WTC11 (cell line): ENCODE data around the gene NXN. TPM values are rescaled to one million over a fixed set of nuclear protein-coding genes. Genes with fewer than 3 reads are reported as not detected.

Experiments
- ATAC-seq: fragments of 200-7000 bp; cut with Tn5 transposase; 2 replicates; pipeline ENCODE4 v1.10.0; 2021; ENCODE audit warnings: mild to moderate bottlenecking, moderate library complexity
- CTCF ChIA-PET: fragments of 300-600 bp; sonication (Branson Sonifier 250); formaldehyde crosslinking; loops from one replicate; lab custom pipeline; 2021; ENCODE audit warnings: antibody characterized with exemption; lab: Charles Lee
- POLR2A ChIA-PET: fragments of 350-600 bp; sonication (Branson Sonifier 250); formaldehyde crosslinking; loops from one replicate; lab custom pipeline; 2021; ENCODE audit warnings: antibody characterized with exemption; lab: Charles Lee
- DNase-seq: peaks from one replicate; pipeline ENCODE4 v3.0.0; 2021; ENCODE audit warnings: low spot score
- H3K27ac Mint-ChIP-seq: 2 replicates; pipeline ENCODE4 v1.8.0; 2021; ENCODE audit warnings: mixed read lengths
- H3K27me3 Mint-ChIP-seq: 2 replicates; pipeline ENCODE4 v1.8.0; 2021; ENCODE audit warnings: low read depth, mild to moderate bottlenecking, moderate library complexity, mixed read lengths
- H3K36me3 Mint-ChIP-seq: 2 replicates; pipeline ENCODE4 v1.8.0; 2021; ENCODE audit warnings: mixed read lengths
- H3K4me1 Mint-ChIP-seq: 2 replicates; pipeline ENCODE4 v1.8.0; 2022; ENCODE audit warnings: mixed read lengths
- H3K4me3 Mint-ChIP-seq: 2 replicates; pipeline ENCODE4 v1.8.0; 2021; ENCODE audit warnings: mild to moderate bottlenecking, moderate library complexity, mixed read lengths
- H3K9me3 Mint-ChIP-seq: 2 replicates; pipeline ENCODE4 v1.8.0; 2021; ENCODE audit warnings: mixed read lengths
- ESRRA ChIP-seq: sonication (generic); formaldehyde crosslinking; IDR thresholded peaks from 2 replicates; pipeline ENCODE4 v1.8.1; 2022; ENCODE audit warnings: mild to moderate bottlenecking, missing genetic modification reagents, borderline replicate concordance
- FOXK1 ChIP-seq: sonication (generic); formaldehyde crosslinking; IDR thresholded peaks from 2 replicates; pipeline ENCODE4 v1.8.0; 2022; ENCODE audit warnings: mild to moderate bottlenecking, moderate library complexity, missing genetic modification reagents
- FOXP1 ChIP-seq: sonication (generic); formaldehyde crosslinking; IDR thresholded peaks from 2 replicates; pipeline ENCODE4 v1.8.0; 2022; ENCODE audit warnings: missing genetic modification reagents, mild to moderate bottlenecking, moderate library complexity, borderline replicate concordance
- GRHL2 ChIP-seq: fragments of 250-450 bp; sonication (Bioruptor Pico); IDR thresholded peaks from 2 replicates; pipeline ENCODE4 v1.8.0; 2022; ENCODE audit warnings: mild to moderate bottlenecking, moderate library complexity; ENCODE audit not compliant: insufficient replicate concordance, severe bottlenecking
- NR2C2 ChIP-seq: sonication (generic); formaldehyde crosslinking; IDR thresholded peaks from 2 replicates; pipeline ENCODE4 v1.8.0; 2022; ENCODE audit warnings: mild to moderate bottlenecking, missing genetic modification reagents
- OVOL2 ChIP-seq: fragments of 250-450 bp; sonication (Bioruptor Pico); IDR thresholded peaks from 2 replicates; pipeline ENCODE4 v1.9.0; 2021; ENCODE audit warnings: mild to moderate bottlenecking, borderline replicate concordance
- RELA ChIP-seq: sonication (generic); formaldehyde crosslinking; IDR thresholded peaks from 2 replicates; pipeline ENCODE4 v1.8.1; 2022; ENCODE audit warnings: missing genetic modification reagents, mild to moderate bottlenecking, borderline replicate concordance
- ZNF317 ChIP-seq: sonication (generic); formaldehyde crosslinking; IDR thresholded peaks from 2 replicates; pipeline ENCODE4 v1.8.1; 2023; ENCODE audit warnings: low read depth, mild to moderate bottlenecking, moderate library complexity, missing genetic modification reagents, borderline replicate concordance
- ZNF396 ChIP-seq: fragments of 250-450 bp; sonication (Bioruptor Pico); IDR thresholded peaks from 2 replicates; pipeline ENCODE4 v1.8.0; 2021; ENCODE audit warnings: mild to moderate bottlenecking, moderate library complexity, borderline replicate concordance
- ZNF423 ChIP-seq: fragments of 250-450 bp; sonication (Bioruptor Pico); IDR thresholded peaks from 2 replicates; pipeline ENCODE4 v2.1.2; 2022; ENCODE audit warnings: mild to moderate bottlenecking, moderate library complexity
- total RNA-seq: library from RNA; stranded (reverse); gene quantifications from 3 replicates; pipeline ENCODE4 v1.2.3, GENCODE V29; 2021
- TF ChIP-seq, protein P1 (sequence below): sonication (generic); formaldehyde crosslinking; IDR thresholded peaks from 2 replicates; pipeline ENCODE4 v1.8.1; 2022; ENCODE audit warnings: mild to moderate bottlenecking, moderate library complexity, missing genetic modification reagents
- TF ChIP-seq, protein P2 (sequence below): fragments of 250-450 bp; sonication (Bioruptor Pico); IDR thresholded peaks from 2 replicates; pipeline ENCODE4 v1.9.0; 2021; ENCODE audit warnings: mild to moderate bottlenecking
- TF ChIP-seq, protein P3 (sequence below): sonication (generic); formaldehyde crosslinking; IDR thresholded peaks from 2 replicates; pipeline ENCODE4 v1.8.1; 2023; ENCODE audit warnings: mild to moderate bottlenecking, missing genetic modification reagents, borderline replicate concordance
- TF ChIP-seq, protein P4 (sequence below): fragments of 250-450 bp; sonication (Bioruptor Pico); conservative IDR thresholded peaks from 2 replicates; pipeline ENCODE4 v1.9.0; 2021; ENCODE audit warnings: mild to moderate bottlenecking
- TF ChIP-seq, protein P5 (sequence below): sonication (generic); formaldehyde crosslinking; IDR thresholded peaks from 2 replicates; pipeline ENCODE4 v1.8.1; 2022; ENCODE audit warnings: mild to moderate bottlenecking, missing genetic modification reagents, moderate library complexity, borderline replicate concordance
- TF ChIP-seq, protein P6 (sequence below): sonication (generic); formaldehyde crosslinking; IDR thresholded peaks from 2 replicates; pipeline ENCODE4 v1.8.1; 2022; ENCODE audit warnings: missing genetic modification reagents, borderline replicate concordance

Gene NXN
- total RNA-seq, 1 experiment from 2014 or later: 96.8 TPM

DNA sequence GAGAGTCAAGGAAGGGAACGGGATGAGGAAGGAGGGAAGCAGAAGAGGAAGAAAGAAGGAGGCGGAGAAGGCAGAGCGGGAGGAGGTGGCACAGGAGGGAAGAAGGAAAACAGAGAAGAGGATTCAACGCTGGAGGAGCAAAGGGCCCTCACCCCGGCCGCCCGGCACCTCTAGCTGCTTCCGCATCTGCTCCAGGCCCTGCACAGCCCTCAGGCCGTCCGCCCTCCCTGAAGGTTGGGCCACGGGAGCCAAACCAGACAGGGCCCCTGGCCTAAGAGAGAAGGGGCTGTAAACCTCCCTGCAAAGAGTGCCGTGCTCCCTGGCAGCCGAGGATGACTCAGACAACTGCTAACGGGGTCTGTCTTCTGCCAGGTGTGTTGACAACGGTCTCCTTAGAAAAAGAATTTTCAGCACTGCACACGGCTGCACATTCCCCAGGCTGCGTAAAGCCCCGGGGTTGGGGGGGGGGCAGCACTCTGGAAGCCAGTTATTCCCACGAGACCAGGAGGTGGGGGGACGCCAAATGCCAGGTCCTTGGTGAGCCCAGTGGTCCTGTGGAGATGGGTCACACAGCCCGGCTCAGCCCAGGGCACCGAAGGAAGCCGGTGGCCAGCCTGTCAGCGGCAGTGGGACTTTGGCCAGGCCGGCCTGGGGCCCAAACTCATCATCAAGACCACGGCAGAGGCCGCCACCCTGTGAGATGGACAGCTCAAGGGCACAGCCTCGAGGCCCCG lies 168.4 kb downstream of the NXN start (continued):
- TF ChIP-seq, protein P1, sequence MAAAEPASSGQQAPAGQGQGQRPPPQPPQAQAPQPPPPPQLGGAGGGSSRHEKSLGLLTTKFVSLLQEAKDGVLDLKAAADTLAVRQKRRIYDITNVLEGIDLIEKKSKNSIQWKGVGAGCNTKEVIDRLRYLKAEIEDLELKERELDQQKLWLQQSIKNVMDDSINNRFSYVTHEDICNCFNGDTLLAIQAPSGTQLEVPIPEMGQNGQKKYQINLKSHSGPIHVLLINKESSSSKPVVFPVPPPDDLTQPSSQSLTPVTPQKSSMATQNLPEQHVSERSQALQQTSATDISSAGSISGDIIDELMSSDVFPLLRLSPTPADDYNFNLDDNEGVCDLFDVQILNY (CRISPR knock-in tag): no peak
- TF ChIP-seq, protein P2, sequence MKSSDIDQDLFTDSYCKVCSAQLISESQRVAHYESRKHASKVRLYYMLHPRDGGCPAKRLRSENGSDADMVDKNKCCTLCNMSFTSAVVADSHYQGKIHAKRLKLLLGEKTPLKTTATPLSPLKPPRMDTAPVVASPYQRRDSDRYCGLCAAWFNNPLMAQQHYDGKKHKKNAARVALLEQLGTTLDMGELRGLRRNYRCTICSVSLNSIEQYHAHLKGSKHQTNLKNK: no peak
- TF ChIP-seq, protein P3, sequence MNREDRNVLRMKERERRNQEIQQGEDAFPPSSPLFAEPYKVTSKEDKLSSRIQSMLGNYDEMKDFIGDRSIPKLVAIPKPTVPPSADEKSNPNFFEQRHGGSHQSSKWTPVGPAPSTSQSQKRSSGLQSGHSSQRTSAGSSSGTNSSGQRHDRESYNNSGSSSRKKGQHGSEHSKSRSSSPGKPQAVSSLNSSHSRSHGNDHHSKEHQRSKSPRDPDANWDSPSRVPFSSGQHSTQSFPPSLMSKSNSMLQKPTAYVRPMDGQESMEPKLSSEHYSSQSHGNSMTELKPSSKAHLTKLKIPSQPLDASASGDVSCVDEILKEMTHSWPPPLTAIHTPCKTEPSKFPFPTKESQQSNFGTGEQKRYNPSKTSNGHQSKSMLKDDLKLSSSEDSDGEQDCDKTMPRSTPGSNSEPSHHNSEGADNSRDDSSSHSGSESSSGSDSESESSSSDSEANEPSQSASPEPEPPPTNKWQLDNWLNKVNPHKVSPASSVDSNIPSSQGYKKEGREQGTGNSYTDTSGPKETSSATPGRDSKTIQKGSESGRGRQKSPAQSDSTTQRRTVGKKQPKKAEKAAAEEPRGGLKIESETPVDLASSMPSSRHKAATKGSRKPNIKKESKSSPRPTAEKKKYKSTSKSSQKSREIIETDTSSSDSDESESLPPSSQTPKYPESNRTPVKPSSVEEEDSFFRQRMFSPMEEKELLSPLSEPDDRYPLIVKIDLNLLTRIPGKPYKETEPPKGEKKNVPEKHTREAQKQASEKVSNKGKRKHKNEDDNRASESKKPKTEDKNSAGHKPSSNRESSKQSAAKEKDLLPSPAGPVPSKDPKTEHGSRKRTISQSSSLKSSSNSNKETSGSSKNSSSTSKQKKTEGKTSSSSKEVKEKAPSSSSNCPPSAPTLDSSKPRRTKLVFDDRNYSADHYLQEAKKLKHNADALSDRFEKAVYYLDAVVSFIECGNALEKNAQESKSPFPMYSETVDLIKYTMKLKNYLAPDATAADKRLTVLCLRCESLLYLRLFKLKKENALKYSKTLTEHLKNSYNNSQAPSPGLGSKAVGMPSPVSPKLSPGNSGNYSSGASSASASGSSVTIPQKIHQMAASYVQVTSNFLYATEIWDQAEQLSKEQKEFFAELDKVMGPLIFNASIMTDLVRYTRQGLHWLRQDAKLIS (CRISPR knock-in tag): no peak
- TF ChIP-seq, protein P4, sequence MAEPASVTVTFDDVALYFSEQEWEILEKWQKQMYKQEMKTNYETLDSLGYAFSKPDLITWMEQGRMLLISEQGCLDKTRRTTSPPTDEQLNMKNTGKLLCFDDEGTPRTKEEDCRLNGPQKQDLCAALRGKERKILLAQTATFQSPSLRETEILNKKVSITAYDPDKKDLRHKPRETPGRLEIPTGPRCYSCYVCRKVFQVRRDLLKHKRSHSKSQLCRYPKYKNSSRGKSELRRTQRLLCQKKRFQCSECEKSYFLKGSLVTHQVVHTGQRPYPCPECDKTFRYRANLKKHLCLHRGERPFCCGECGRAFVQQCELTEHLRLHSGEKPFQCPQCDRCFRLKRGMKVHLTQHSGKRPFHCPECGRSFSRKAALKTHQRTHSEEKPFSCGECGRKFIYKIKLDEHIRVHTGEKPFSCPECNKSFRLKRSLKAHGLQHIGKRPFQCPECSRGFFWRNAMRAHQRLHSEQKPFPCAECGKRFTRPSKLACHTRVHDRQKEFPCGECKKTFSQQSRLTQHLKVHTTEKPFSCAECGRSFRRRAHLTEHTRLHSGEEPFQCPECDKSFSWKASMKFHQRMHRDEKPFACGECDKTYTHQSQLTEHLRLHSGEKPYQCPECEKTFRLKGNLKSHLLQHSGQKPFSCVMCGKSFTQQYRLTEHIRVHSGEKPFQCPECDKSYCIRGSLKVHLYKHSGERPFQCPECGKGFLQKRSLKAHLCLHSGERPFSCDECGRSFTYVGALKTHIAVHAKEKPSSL (CRISPR knock-in tag): no peak
- no peak for TF ChIP-seq GRHL2 (CRISPR knock-in tag)
- TF ChIP-seq FOXP1 (CRISPR knock-in tag): no peak

DNA sequence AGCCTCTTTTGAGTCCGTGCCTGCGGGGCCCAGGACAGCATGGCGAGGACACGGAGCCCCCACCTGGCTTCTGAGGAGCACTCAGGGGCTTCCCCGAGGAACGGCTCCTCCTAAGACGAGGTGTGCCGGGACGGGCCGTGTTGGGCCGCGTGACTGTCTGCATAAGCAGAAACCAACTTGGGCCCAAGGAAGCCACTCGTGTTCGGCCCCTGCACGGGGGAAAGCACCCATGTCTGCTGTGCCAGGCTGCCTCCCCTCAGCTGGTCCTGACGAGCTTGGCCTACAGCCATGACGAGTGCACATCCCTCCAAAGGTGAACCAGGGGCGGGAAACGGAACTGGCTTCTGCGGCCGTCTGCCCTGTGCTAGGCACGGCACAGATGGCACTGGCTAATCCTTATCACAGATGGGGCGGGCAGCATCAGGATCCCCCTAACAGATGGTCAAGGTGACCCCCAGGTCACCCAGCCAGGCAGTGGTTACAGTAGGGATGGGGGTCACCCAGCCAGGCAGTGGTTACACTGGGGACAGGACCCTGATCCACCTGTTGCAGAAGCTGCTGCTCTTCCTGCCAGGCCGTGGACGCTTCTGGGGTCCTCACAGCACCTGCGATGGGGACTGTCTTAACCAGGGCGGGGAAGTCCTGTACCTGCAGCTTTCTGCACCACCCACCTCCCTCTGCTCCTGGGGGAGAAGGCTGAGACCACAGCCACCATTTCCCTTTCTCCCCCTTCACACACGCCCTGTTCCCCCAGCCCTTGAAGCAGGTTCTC lies 171.9 kb downstream of the NXN start:
- peaks cover 18% of the 10 kb centered on the region for H3K36me3 Mint-ChIP-seq
- TF ChIP-seq OVOL2 (CRISPR knock-in tag): no peak
- TF ChIP-seq FOXK1 (CRISPR knock-in tag): no peak
- TF ChIP-seq NR2C2 (CRISPR knock-in tag): no peak
- TF ChIP-seq RELA (CRISPR knock-in tag): no peak
- TF ChIP-seq, protein P5, sequence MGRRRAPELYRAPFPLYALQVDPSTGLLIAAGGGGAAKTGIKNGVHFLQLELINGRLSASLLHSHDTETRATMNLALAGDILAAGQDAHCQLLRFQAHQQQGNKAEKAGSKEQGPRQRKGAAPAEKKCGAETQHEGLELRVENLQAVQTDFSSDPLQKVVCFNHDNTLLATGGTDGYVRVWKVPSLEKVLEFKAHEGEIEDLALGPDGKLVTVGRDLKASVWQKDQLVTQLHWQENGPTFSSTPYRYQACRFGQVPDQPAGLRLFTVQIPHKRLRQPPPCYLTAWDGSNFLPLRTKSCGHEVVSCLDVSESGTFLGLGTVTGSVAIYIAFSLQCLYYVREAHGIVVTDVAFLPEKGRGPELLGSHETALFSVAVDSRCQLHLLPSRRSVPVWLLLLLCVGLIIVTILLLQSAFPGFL (CRISPR knock-in tag): no peak
- TF ChIP-seq, protein P6, sequence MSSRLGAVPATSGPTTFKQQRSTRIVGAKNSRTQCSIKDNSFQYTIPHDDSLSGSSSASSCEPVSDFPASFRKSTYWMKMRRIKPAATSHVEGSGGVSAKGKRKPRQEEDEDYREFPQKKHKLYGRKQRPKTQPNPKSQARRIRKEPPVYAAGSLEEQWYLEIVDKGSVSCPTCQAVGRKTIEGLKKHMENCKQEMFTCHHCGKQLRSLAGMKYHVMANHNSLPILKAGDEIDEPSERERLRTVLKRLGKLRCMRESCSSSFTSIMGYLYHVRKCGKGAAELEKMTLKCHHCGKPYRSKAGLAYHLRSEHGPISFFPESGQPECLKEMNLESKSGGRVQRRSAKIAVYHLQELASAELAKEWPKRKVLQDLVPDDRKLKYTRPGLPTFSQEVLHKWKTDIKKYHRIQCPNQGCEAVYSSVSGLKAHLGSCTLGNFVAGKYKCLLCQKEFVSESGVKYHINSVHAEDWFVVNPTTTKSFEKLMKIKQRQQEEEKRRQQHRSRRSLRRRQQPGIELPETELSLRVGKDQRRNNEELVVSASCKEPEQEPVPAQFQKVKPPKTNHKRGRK (CRISPR knock-in tag): no peak
- TF ChIP-seq ZNF423 (CRISPR knock-in tag): no peak
- no peak for TF ChIP-seq ESRRA (CRISPR knock-in tag)
- TF ChIP-seq ZNF317 (CRISPR knock-in tag): no peak
- no peak for TF ChIP-seq ZNF396 (CRISPR knock-in tag)
- TF ChIP-seq, all 79 proteins: peak for 0
- no peaks in the 10 kb centered on the region for H3K27me3 Mint-ChIP-seq
- H3K9me3 Mint-ChIP-seq: peaks cover 5% of the 10 kb centered on the region
- CTCF ChIA-PET: interaction anchor here (1.2 kb wide), 1 partner anchor 9 kb away, joined by 4 read pairs; no protein-coding TSS in a partner anchor
- DNase-seq (no peak), ATAC-seq (no peak)
- no peak overlapping the region for H3K27ac Mint-ChIP-seq
- POLR2A ChIA-PET: no interaction called here
- no peak overlapping the region for H3K4me3 Mint-ChIP-seq
- H3K4me1 Mint-ChIP-seq: peaks cover 8% of the 10 kb centered on the region
